HG03039 (cell line): ENCODE data around the gene PARD3B.

Source experiments
- ATAC-seq: cut with Tn5 transposase; IDR thresholded peaks from one replicate; pipeline ENCODE4 v1.9.1; 2021; ENCODE audit warnings: mild to moderate bottlenecking, moderate library complexity; ENCODE audit not compliant: unreplicated experiment

The PARD3B gene

GRCh38 chr2:205292665-205293295, 747.5 kb downstream of the PARD3B start:
- ATAC-seq: no peak

- ATAC-seq: no peak
Measured at GRCh38 chr2:205293559-205293958, 748.3 kb downstream of the PARD3B start.

GRCh38 chr2:205296959-205297358, 751.7 kb downstream of the PARD3B start:
- no peak for ATAC-seq

- ATAC-seq: no peak
Measured at GRCh38 chr2:205297368-205297767, 752.1 kb downstream of the PARD3B start.

- ATAC-seq: no peak
Measured at GRCh38 chr2:205297846-205298245, 752.6 kb downstream of the PARD3B start.

- no peak for ATAC-seq
Measured at GRCh38 chr2:205311201-205311600, 765.9 kb downstream of the PARD3B start.

GRCh38 chr2:205321231-205321630, 776.0 kb downstream of the PARD3B start:
- no peak for ATAC-seq

- ATAC-seq: no peak
Measured at GRCh38 chr2:205323929-205324328, 778.7 kb downstream of the PARD3B start.

GRCh38 chr2:205324355-205324754, 779.1 kb downstream of the PARD3B start:
- ATAC-seq: no peak

GRCh38 chr2:205333351-205333750, 788.1 kb downstream of the PARD3B start:
- no peak for ATAC-seq

- ATAC-seq: no peak
Measured at GRCh38 chr2:205337274-205337673, 792.0 kb downstream of the PARD3B start.

GRCh38 chr2:205338156-205338555, 792.9 kb downstream of the PARD3B start:
- ATAC-seq: no peak

GRCh38 chr2:205343103-205343502, 797.8 kb downstream of the PARD3B start:
- ATAC-seq: no peak

GRCh38 chr2:205346649-205347048, 801.4 kb downstream of the PARD3B start:
- no peak for ATAC-seq

- no peak for ATAC-seq
Measured at GRCh38 chr2:205347899-205348298, 802.6 kb downstream of the PARD3B start.

- ATAC-seq: no peak
Measured at GRCh38 chr2:205352094-205352493, 806.8 kb downstream of the PARD3B start.

GRCh38 chr2:205352593-205352992, 807.3 kb downstream of the PARD3B start:
- no peak for ATAC-seq

GRCh38 chr2:205357732-205358131, 812.5 kb downstream of the PARD3B start:
- ATAC-seq: no peak

- no peak for ATAC-seq
Measured at GRCh38 chr2:205358351-205358815, 813.1 kb downstream of the PARD3B start.

GRCh38 chr2:205361272-205361671, 816.0 kb downstream of the PARD3B start:
- no peak for ATAC-seq

- ATAC-seq: no peak
Measured at GRCh38 chr2:205361970-205362369, 816.7 kb downstream of the PARD3B start.

GRCh38 chr2:205364261-205364660, 819.0 kb downstream of the PARD3B start:
- ATAC-seq: no peak
